Common myeloid progenitor, CD34-positive (primary cell): ENCODE data around the gene PRMT9.

Source experiments
- CTCF ChIA-PET: fragments of 350-600 bp; sonication (Branson Sonifier 250); formaldehyde crosslinking; loops from one replicate; lab custom pipeline; 2021; ENCODE audit warnings: antibody characterized with exemption; lab: Charles Lee
- POLR2A ChIA-PET: fragments of 350-600 bp; sonication (Branson Sonifier 250); formaldehyde crosslinking; loops from one replicate; lab custom pipeline; 2021; ENCODE audit warnings: antibody characterized with exemption; lab: Charles Lee
- DNase-seq, 3 donors: peaks; one replicate each; pipeline versions ENCODE4 v3.0.0 to v3.0.0-alpha.2; 2013
- H3K27ac ChIP-seq, 2 experiments: 1 replicate in 1 of 2; 2 replicates in 1 of 2; pipeline ENCODE4 v1.7.0; 2013; ENCODE audit warnings: inconsistent platforms in 2 of 2, low read length in 2 of 2, mild to moderate bottlenecking in 2 of 2, low read depth in 1 of 2, moderate library complexity in 1 of 2; ENCODE audit not compliant: severe bottlenecking in 2 of 2, insufficient read depth in 1 of 2, poor library complexity in 1 of 2
- H3K27me3 ChIP-seq, 5 experiments: replicated peaks in 2 of 5; 1 replicate in 3 of 5; 2 replicates in 2 of 5; pipeline versions ENCODE4 v1.6.1 to v1.7.0; 2013; ENCODE audit warnings: low read length in 4 of 5, mild to moderate bottlenecking in 2 of 5, moderate library complexity in 2 of 5, inconsistent platforms in 1 of 5; ENCODE audit not compliant: insufficient read depth in 5 of 5, control insufficient read depth in 4 of 5
- H3K36me3 ChIP-seq, 4 experiments: 1 replicate in 2 of 4; 2 replicates in 2 of 4; pipeline versions ENCODE4 v1.6.1 to v1.7.0; 2013; ENCODE audit warnings: low read length in 3 of 4, control low read depth in 1 of 4, mild to moderate bottlenecking in 1 of 4; ENCODE audit not compliant: control insufficient read depth in 4 of 4, insufficient read depth in 4 of 4
- H3K4me1 ChIP-seq, 4 experiments: 1 replicate in 3 of 4; 2 replicates in 1 of 4; pipeline versions ENCODE4 v1.6.1 to v1.7.1; 2013; ENCODE audit warnings: low read length in 3 of 4, mild to moderate bottlenecking in 3 of 4, control low read depth in 1 of 4, inconsistent platforms in 1 of 4, moderate library complexity in 1 of 4; ENCODE audit not compliant: control insufficient read depth in 4 of 4, insufficient read depth in 4 of 4; ENCODE audit errors: control extremely low read depth in 1 of 4
- H3K4me3 ChIP-seq, 7 experiments: 1 replicate in 4 of 7; 2 replicates in 3 of 7; pipeline versions ENCODE4 v1.5.1 to v1.7.0; 2013; ENCODE audit warnings: mild to moderate bottlenecking in 7 of 7, low read length in 6 of 7, moderate library complexity in 6 of 7, inconsistent platforms in 2 of 7, low read depth in 2 of 7, control low read depth in 1 of 7; ENCODE audit not compliant: insufficient read depth in 4 of 7, control insufficient read depth in 1 of 7; ENCODE audit errors: extremely low read depth in 1 of 7
- H3K9me3 ChIP-seq, 5 experiments: 1 replicate in 4 of 5; 2 replicates in 1 of 5; pipeline versions ENCODE4 v1.6.1 to v1.7.1; 2013; ENCODE audit warnings: low read length in 4 of 5, mild to moderate bottlenecking in 2 of 5, inconsistent platforms in 1 of 5, low read depth in 1 of 5, moderate library complexity in 1 of 5; ENCODE audit not compliant: control insufficient read depth in 4 of 5, insufficient read depth in 2 of 5; ENCODE audit errors: control extremely low read depth in 1 of 5
- WGBS: methylation state at CpG from one replicate; pipeline ENCODE4 v1.1.5; 2013; ENCODE audit not compliant: insufficient coverage; 5-methylcytosine and 5-hydroxymethylcytosine counted together

Gene PRMT9

DNA sequence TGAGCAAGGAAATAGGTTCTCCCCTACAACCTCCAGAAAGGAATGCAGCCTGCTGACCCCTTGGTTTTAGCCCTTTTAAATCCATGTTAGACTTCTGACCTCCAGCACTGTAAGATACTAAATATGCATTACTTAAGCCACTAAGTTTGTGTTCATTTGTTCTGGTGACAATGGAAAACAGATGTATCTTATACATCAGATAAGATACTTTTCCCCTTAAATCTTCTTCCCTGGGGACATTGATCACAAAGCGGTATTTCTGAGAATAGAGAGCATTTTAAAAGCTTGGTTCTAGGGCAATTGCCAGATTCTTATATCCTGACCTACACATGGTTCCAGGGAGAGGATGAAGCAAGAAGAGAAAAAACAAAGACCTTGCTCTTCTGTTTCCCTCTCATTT, 73.3 kb downstream of the PRMT9 start:
- Histone ChIP-seq H3K27ac (no peak overlapping the region), H3K36me3 (no peaks in the 10 kb centered on the region), H3K4me3 (no peak overlapping the region), H3K9me3 (no peaks in the 10 kb centered on the region), H3K4me1 (no peaks in the 10 kb centered on the region), H3K27me3 (peaks cover 0 to 5% (median 0%) of the 10 kb centered on the region in 5 experiments)
- POLR2A ChIA-PET = no interaction called here
- CTCF ChIA-PET = no interaction called here
- no peak for DNase-seq
- no CpG with 5 or more reads among the region's 1 CpG for WGBS

DNA sequence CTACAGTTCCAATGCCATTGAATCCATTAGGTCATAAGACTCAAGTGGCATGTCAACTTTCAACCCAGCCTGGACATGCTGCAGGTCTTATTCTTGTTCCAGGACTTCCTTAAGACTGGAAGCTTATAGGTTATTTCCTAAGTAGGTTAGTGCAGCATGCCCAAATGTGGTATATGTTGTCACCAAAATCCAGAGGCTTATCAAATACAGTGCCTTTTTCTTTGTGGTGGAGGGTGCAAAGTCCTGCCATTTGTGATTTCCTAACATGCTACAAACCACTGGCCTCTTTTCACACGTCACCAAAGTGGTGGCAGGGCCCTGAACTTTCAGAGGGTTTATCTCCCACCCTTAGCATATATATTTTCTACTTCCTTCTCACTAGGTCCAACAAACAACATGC, 76.5 kb downstream of the PRMT9 start:
- Histone ChIP-seq H3K36me3 (no peaks in the 10 kb centered on the region), H3K9me3 (no peaks in the 10 kb centered on the region), H3K4me1 (no peaks in the 10 kb centered on the region), H3K4me3 (no peak overlapping the region), H3K27me3 (peaks cover 0 to 1% (median 0%) of the 10 kb centered on the region in 5 experiments), H3K27ac (no peak overlapping the region)
- DNase-seq = no peak
- ChIA-PET CTCF (interaction anchor here (1.9 kb wide), 1 partner anchor 259 kb away, joined by 7 read pairs; no protein-coding TSS in a partner anchor), POLR2A (no interaction called here)
- WGBS = 82% methylated on average over 1 of the region's 1 CpG

GRCh38 chr4:147605499-147605898, 78.5 kb downstream of the PRMT9 start:
- POLR2A ChIA-PET = no interaction called here
- H3K4me3 ChIP-seq = no peak overlapping the region
- H3K36me3 ChIP-seq = no peaks in the 10 kb centered on the region
- H3K27me3 ChIP-seq = peaks cover 0 to 1% (median 0%) of the 10 kb centered on the region in 5 experiments
- no peak for DNase-seq
- H3K4me1 ChIP-seq = no peaks in the 10 kb centered on the region
- no peaks in the 10 kb centered on the region for H3K9me3 ChIP-seq
- CTCF ChIA-PET = interaction anchor here (1.2 kb wide), 1 partner anchor 15 kb away, joined by 3 read pairs; no protein-coding TSS in a partner anchor
- H3K27ac ChIP-seq = no peak overlapping the region

- H3K27ac ChIP-seq = no peak overlapping the region
- POLR2A ChIA-PET = no interaction called here
These were observed 84.2 kb downstream of the PRMT9 start for GRCh38 chr4:147599769-147600168.

GRCh38 chr4:147599206-147599605, 84.8 kb downstream of the PRMT9 start:
- WGBS = no CpG with 5 or more reads among the region's 1 CpG
- ChIA-PET POLR2A (no interaction called here), CTCF (interaction anchor here (0.7 to 2.7 kb wide), 3 partner anchors 10 to 257 kb away, joined by 3 to 14 read pairs (median 3); no protein-coding TSS in a partner anchor)
- Histone ChIP-seq H3K27me3 (peaks cover 0 to 1% (median 0%) of the 10 kb centered on the region in 5 experiments), H3K36me3 (no peaks in the 10 kb centered on the region), H3K27ac (no peak overlapping the region), H3K4me3 (no peak overlapping the region), H3K9me3 (no peaks in the 10 kb centered on the region), H3K4me1 (no peaks in the 10 kb centered on the region)
- no peak for DNase-seq

More at GRCh38 chr4:147599769-147600168, 84.2 kb downstream of the PRMT9 start:
- Histone ChIP-seq H3K4me1 (no peaks in the 10 kb centered on the region), H3K9me3 (no peaks in the 10 kb centered on the region), H3K27me3 (peaks cover 0 to 1% (median 0%) of the 10 kb centered on the region in 5 experiments), H3K4me3 (no peak overlapping the region), H3K36me3 (no peaks in the 10 kb centered on the region)
- WGBS = 100% methylated on average over 3 of the region's 3 CpGs
- DNase-seq = no peak
- CTCF ChIA-PET = interaction anchor here (0.7 to 2.7 kb wide), 5 partner anchors 8 to 266 kb away, joined by 3 to 14 read pairs (median 4); no protein-coding TSS in a partner anchor

GRCh38 chr4:147597561-147597960, 86.4 kb downstream of the PRMT9 start:
- Histone ChIP-seq H3K27me3 (peaks cover 0 to 1% (median 0%) of the 10 kb centered on the region in 5 experiments), H3K9me3 (no peaks in the 10 kb centered on the region), H3K4me3 (no peak overlapping the region), H3K27ac (no peak overlapping the region), H3K36me3 (no peaks in the 10 kb centered on the region), H3K4me1 (no peaks in the 10 kb centered on the region)
- WGBS = no CpG with 5 or more reads among the region's 2 CpGs
- DNase-seq = no peak
- ChIA-PET CTCF (interaction anchor here (1.1 to 2.3 kb wide), 4 partner anchors 9 to 268 kb away, joined by 3 to 12 read pairs (median 3); partner anchors contain the start of gene TMEM184C), POLR2A (no interaction called here)

DNA sequence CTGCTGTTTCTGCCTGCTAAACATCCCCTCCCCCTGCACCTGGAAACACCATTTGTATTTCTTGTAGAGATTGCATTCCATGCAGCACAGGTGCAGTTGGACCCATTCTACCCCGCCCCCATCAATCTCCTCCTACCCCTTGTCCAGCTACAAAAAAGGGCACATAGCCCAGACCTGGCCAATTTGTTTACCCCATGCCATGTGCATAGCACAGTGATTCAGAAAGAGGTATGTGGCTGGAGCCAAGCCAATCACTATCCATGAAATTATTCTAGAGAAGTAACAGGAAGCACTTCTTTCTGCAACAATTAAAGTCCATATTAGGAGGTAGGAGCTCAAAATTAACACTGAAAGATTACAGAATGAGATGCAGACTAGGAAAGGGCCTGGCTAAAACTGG, 87.0 kb downstream of the PRMT9 start:
- no peaks in the 10 kb centered on the region for H3K36me3 ChIP-seq
- H3K27me3 ChIP-seq = peaks cover 0 to 1% (median 0%) of the 10 kb centered on the region in 5 experiments
- no peaks in the 10 kb centered on the region for H3K4me1 ChIP-seq
- no peak overlapping the region for H3K4me3 ChIP-seq
- DNase-seq = no peak
- H3K9me3 ChIP-seq = no peaks in the 10 kb centered on the region
- WGBS = 80% methylated on average over 1 of the region's 1 CpG
- no peak overlapping the region for H3K27ac ChIP-seq
- ChIA-PET POLR2A (no interaction called here), CTCF (interaction anchor here (1.1 to 2.3 kb wide), 2 partner anchors 8 to 269 kb away, joined by 3 to 12 read pairs; no protein-coding TSS in a partner anchor)
